Left ventricle myocardium inferior (tissue), 1 donor: Measurements from ENCODE around the gene PLXNA4. TPM values are rescaled to one million over a fixed set of nuclear protein-coding genes. Genes with fewer than 3 reads are reported as not detected.

Source experiments
- DNase-seq: peaks from one replicate; pipeline ENCODE4 v3.0.0-alpha.2; 2020
- H3K27ac ChIP-seq: fragments of 200-600 bp; replicated peaks from 2 replicates; pipeline ENCODE4 v1.8.0; 2021
- H3K27me3 ChIP-seq: fragments of 200-600 bp; 2 replicates; pipeline ENCODE4 v1.8.0; 2021; ENCODE audit warnings: low read depth
- H3K36me3 ChIP-seq: fragments of 200-600 bp; 2 replicates; pipeline ENCODE4 v1.8.0; 2021
- H3K4me1 ChIP-seq: fragments of 200-600 bp; 2 replicates; pipeline ENCODE4 v1.8.0; 2021
- H3K4me3 ChIP-seq: fragments of 200-600 bp; 2 replicates; pipeline ENCODE4 v1.8.0; 2021; ENCODE audit warnings: mild to moderate bottlenecking, moderate library complexity
- H3K9me3 ChIP-seq: fragments of 200-600 bp; replicated peaks from 2 replicates; pipeline ENCODE4 v1.8.0; 2021
- intact Hi-C: fragments of 100-400 bp; cut with micrococcal nuclease; formaldehyde crosslinking; loops from one replicate; pipeline ENCODE4 v1.11.0; 2022
- total RNA-seq: library from RNA; stranded (reverse); fragmentation: NEBNext Ultra II Directional; extraction: Animal tissue kit (Norgen Biotek cat#: 25700); gene quantifications from one replicate; pipeline ENCODE4 v1.2.1, GENCODE V29; 2021
- TF ChIP-seq, protein P1 (sequence below): fragments of 200-600 bp; IDR thresholded peaks from 2 replicates; pipeline ENCODE4 v1.8.0; 2021; ENCODE audit warnings: antibody characterized with exemption, mild to moderate bottlenecking, borderline replicate concordance
- donor health status: DM: no; HTN: yes; CAD: no; lungs with severe emphysema.

The PLXNA4 gene
- total RNA-seq, 1 donor from 2014 or later = 18.1 TPM

DNA sequence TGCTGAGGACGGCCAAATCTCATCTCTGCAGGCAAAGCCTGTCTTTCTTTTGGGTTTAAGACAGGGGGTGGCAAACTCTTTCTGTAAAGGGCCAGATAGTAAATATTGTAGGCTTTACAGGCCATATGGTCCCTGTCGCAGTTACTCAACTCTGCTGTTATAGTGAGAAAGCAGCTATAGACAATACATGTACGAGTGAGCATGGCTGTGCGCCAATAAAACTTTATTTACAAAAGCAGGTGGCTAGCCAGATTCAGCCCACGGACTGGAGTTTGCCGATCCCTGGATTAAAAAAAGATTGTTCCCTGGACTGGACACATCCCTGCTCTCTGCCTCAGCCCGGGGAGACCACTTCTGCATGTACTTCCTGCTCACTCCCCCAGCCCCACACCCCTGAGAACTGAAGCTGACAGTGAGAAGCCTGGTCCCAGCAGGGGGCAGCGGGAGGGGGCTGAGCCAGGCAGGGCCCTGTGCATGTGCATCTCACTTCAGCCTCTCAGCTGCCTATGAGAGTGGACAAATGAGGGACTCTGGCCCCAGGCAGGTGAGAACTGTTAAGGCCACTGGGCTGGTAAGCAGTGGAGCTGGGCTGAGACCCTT, 392.4 kb downstream of the PLXNA4 start:
- H3K27me3 ChIP-seq = no peaks in the 10 kb centered on the region
- TF ChIP-seq, protein P1, sequence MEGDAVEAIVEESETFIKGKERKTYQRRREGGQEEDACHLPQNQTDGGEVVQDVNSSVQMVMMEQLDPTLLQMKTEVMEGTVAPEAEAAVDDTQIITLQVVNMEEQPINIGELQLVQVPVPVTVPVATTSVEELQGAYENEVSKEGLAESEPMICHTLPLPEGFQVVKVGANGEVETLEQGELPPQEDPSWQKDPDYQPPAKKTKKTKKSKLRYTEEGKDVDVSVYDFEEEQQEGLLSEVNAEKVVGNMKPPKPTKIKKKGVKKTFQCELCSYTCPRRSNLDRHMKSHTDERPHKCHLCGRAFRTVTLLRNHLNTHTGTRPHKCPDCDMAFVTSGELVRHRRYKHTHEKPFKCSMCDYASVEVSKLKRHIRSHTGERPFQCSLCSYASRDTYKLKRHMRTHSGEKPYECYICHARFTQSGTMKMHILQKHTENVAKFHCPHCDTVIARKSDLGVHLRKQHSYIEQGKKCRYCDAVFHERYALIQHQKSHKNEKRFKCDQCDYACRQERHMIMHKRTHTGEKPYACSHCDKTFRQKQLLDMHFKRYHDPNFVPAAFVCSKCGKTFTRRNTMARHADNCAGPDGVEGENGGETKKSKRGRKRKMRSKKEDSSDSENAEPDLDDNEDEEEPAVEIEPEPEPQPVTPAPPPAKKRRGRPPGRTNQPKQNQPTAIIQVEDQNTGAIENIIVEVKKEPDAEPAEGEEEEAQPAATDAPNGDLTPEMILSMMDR = no peak
- intact Hi-C loops = no loop called here
- no peak overlapping the region for H3K27ac ChIP-seq
- DNase-seq = no peak
- no peaks in the 10 kb centered on the region for H3K4me1 ChIP-seq
- no peak overlapping the region for H3K4me3 ChIP-seq
- H3K9me3 ChIP-seq = peaks cover 15% of the 10 kb centered on the region
- peaks cover 20% of the 10 kb centered on the region for H3K36me3 ChIP-seq

- TF ChIP-seq, protein P1 = no peak
- Histone ChIP-seq H3K4me3 (no peak overlapping the region), H3K27ac (no peak overlapping the region), H3K9me3 (peaks cover 14% of the 10 kb centered on the region), H3K36me3 (peaks cover 20% of the 10 kb centered on the region), H3K4me1 (no peaks in the 10 kb centered on the region), H3K27me3 (no peaks in the 10 kb centered on the region)
- DNase-seq = no peak
- intact Hi-C loops = no loop called here
Observed at GRCh38 chr7:132182992-132183391, 393.3 kb downstream of the PLXNA4 start.

DNA sequence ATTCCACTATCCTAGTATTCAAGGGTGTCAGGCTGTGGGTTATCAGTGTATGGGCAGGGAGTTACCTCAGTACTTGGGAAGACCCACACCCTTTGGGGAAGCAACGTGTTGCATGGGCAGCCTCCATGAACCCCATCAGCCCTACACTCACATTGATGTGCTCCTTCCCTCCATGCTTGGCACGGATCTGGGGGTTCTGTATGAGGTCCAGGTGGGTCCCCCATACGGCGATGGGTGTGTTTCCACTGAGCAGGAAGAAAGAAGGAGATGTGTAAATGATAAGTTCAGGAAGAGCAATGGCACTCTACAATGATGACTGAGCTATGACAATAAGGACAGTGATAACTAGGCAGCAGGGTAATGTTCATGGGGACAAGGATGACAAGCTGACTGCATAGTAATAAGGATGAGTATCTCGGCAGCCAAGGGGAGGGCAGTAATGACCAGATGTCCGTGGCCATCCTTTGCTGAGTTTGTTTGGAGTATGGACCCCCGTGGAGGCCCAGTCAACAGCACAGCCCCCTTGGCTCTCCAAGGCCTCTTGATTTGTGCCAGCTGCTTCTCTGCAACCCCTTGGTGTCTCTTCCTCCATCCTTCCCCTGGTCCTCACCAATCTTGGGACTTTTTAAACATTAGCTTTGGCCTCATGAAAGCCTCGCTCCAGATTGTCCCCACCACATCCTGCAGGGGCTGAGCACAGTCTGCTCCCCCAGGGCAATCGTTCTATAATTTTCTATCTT, 394.2 kb downstream of the PLXNA4 start:
- Histone ChIP-seq H3K4me3 (no peak overlapping the region), H3K27me3 (no peaks in the 10 kb centered on the region), H3K36me3 (peaks cover 11% of the 10 kb centered on the region), H3K27ac (no peak overlapping the region), H3K4me1 (no peaks in the 10 kb centered on the region), H3K9me3 (peaks cover 5% of the 10 kb centered on the region)
- intact Hi-C loops = no loop called here
- TF ChIP-seq, protein P1 = no peak
- no peak for DNase-seq

GRCh38 chr7:132181371-132181770, 394.9 kb downstream of the PLXNA4 start:
- intact Hi-C loops = no loop called here
- Histone ChIP-seq H3K27me3 (no peaks in the 10 kb centered on the region), H3K4me3 (no peak overlapping the region), H3K4me1 (no peaks in the 10 kb centered on the region), H3K36me3 (peaks cover 8% of the 10 kb centered on the region), H3K9me3 (no peaks in the 10 kb centered on the region), H3K27ac (no peak overlapping the region)
- DNase-seq = no peak
- TF ChIP-seq, protein P1 = no peak

DNA sequence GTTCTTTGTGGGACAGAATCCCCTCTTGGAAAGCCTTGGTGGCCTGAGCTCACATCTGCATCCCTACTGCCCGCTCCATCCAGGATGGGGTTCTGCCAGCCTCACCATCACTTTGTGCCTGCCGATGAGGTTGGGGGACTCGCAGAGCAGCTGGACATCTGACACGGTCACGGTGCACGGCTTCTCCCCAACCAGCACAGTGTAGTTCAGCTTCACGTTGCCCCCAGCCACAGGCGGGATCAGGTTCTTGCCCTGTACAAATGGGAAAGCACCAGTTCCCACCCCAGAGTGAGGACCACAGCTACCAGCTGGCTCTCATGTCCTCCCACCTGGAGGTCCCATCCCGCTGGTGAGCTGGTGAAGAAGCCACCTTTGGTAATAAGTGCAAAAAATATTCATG, 395.8 kb downstream of the PLXNA4 start:
- Histone ChIP-seq H3K27ac (no peak overlapping the region), H3K27me3 (no peaks in the 10 kb centered on the region), H3K4me3 (no peak overlapping the region), H3K9me3 (no peaks in the 10 kb centered on the region), H3K36me3 (peaks cover 8% of the 10 kb centered on the region), H3K4me1 (no peaks in the 10 kb centered on the region)
- DNase-seq = no peak
- TF ChIP-seq, protein P1 = no peak
- intact Hi-C loops = no loop called here
